Measurements from ENCODE around the gene GALNT13.

The GALNT13 gene

GRCh38 chr2:153871231-153872221, at the start of gene GALNT13:
GALNT13 (plus strand) TSS chr2:153871922.
- DNase-seq (ENCODE audit: low read depth), result peak; percentile 81
- H3K4me3 ChIP-seq (ENCODE audit: control insufficient read depth, low read depth, low read length), result peak within 1 kb of the TSS; percentile 55
- TF ChIP-seq CTCF (conservative IDR thresholded peaks at IDR 0.05; ENCODE audit: control insufficient read depth, insufficient read depth, low read depth, low read length), result no peak

GRCh38 chr2:153823880-153824279, 47.8 kb upstream of the GALNT13 start:
- no peak for TF ChIP-seq CTCF (conservative IDR thresholded peaks at IDR 0.05; ENCODE audit: control insufficient read depth, insufficient read depth, low read depth, low read length)
- DNase-seq (ENCODE audit: low read depth), result peak; percentile 55
- no peak overlapping the region for H3K4me3 ChIP-seq (ENCODE audit: control insufficient read depth, low read depth, low read length)

- no peak for DNase-seq (ENCODE audit: low read depth)
- no peak for TF ChIP-seq CTCF (conservative IDR thresholded peaks at IDR 0.05; ENCODE audit: control insufficient read depth, insufficient read depth, low read depth, low read length)
- no peak overlapping the region for H3K4me3 ChIP-seq (ENCODE audit: control insufficient read depth, low read depth, low read length)
These were observed 43.4 kb upstream of the GALNT13 start for GRCh38 chr2:153828335-153828734.

GRCh38 chr2:153834662-153835061, 37.1 kb upstream of the GALNT13 start:
- no peak overlapping the region for H3K4me3 ChIP-seq (ENCODE audit: control insufficient read depth, low read depth, low read length)
- no peak for TF ChIP-seq CTCF (conservative IDR thresholded peaks at IDR 0.05; ENCODE audit: control insufficient read depth, insufficient read depth, low read depth, low read length)
- no peak for DNase-seq (ENCODE audit: low read depth)

- no peak for TF ChIP-seq CTCF (conservative IDR thresholded peaks at IDR 0.05; ENCODE audit: control insufficient read depth, insufficient read depth, low read depth, low read length)
- H3K4me3 ChIP-seq (ENCODE audit: control insufficient read depth, low read depth, low read length), result no peak overlapping the region
These were observed 13.5 kb upstream of the GALNT13 start for GRCh38 chr2:153858250-153858649.

GRCh38 chr2:153864022-153864421, 7.7 kb upstream of the GALNT13 start:
- H3K4me3 ChIP-seq (ENCODE audit: control insufficient read depth, low read depth, low read length), result no peak overlapping the region
- peak; percentile 1 for DNase-seq (ENCODE audit: low read depth)
- TF ChIP-seq CTCF (conservative IDR thresholded peaks at IDR 0.05; ENCODE audit: control insufficient read depth, insufficient read depth, low read depth, low read length), result no peak

More at GRCh38 chr2:153858250-153858649, 13.5 kb upstream of the GALNT13 start:
- no peak for DNase-seq (ENCODE audit: low read depth)
